RPMI7951 (cell line): ENCODE measurements around the gene GGNBP2. TPM values are rescaled to one million over a fixed set of nuclear protein-coding genes. Genes with fewer than 3 reads are reported as not detected.

Experiments
- DNase-seq: peaks from one replicate; pipeline ENCODE4 v3.0.0-alpha.2; 2012; ENCODE audit warnings: low read depth
- total RNA-seq: library from RNA; depleted of rRNA; stranded (reverse); fragments of >200 nt; shearing (Covaris generic); gene quantifications from 2 replicates; pipeline ENCODE4 v1.2.3, GENCODE V29; 2014

Gene GGNBP2
- total RNA-seq, 1 experiment from 2014 or later = 38.9 TPM

- no peak for DNase-seq
These were observed 28.9 kb upstream of the GGNBP2 start for GRCh38 chr17:36515837-36516236.

- no peak for DNase-seq
These were observed 21.6 kb upstream of the GGNBP2 start for GRCh38 chr17:36523113-36523512.

- DNase-seq = no peak
These were observed 20.3 kb upstream of the GGNBP2 start for GRCh38 chr17:36524428-36524876.

GRCh38 chr17:36525113-36525512, 19.6 kb upstream of the GGNBP2 start:
- DNase-seq = no peak

- no peak for DNase-seq
These were observed 18.8 kb upstream of the GGNBP2 start for GRCh38 chr17:36525888-36526287.

GRCh38 chr17:36527621-36528250, 17.0 kb upstream of the GGNBP2 start:
- no peak for DNase-seq

GRCh38 chr17:36529121-36529520, 15.6 kb upstream of the GGNBP2 start:
- DNase-seq = peak; percentile 71

GRCh38 chr17:36532435-36532975, 12.2 kb upstream of the GGNBP2 start:
- no peak for DNase-seq

- DNase-seq = peak; percentile 56
These were observed 10.5 kb upstream of the GGNBP2 start for GRCh38 chr17:36533935-36534839.

- DNase-seq = peak; percentile 86
These were observed 9.7 kb upstream of the GGNBP2 start, which contains the start of the genes MYO19 and PIGW for GRCh38 chr17:36534840-36535668. TSS of gene MYO19 (minus strand) at chr17:36534868. CDS start at chr17:36532538, 2,330 bp downstream. TSS of gene PIGW (plus strand) at chr17:36534987. CDS start at chr17:36537102, 2,115 bp downstream.

GRCh38 chr17:36535669-36536081, 9.0 kb upstream of the GGNBP2 start:
- no peak for DNase-seq

- DNase-seq = no peak
These were observed 4.0 kb upstream of the GGNBP2 start for GRCh38 chr17:36540696-36541095.

- no peak for DNase-seq
These were observed 2.0 kb upstream of the GGNBP2 start for GRCh38 chr17:36542755-36543154.

- peak; percentile 60 for DNase-seq
These were observed 744 bp upstream of the GGNBP2 start for GRCh38 chr17:36544044-36544306.

GRCh38 chr17:36545077-36545464, 352 bp downstream of the GGNBP2 start:
- DNase-seq = no peak

- DNase-seq = peak; percentile 95
These were observed 1.0 kb downstream of the GGNBP2 start for GRCh38 chr17:36545465-36546417.

- DNase-seq = no peak
These were observed 1.8 kb downstream of the GGNBP2 start for GRCh38 chr17:36546418-36547093.

GRCh38 chr17:36547776-36548175, 3.1 kb downstream of the GGNBP2 start:
- DNase-seq = no peak

GRCh38 chr17:36550491-36551417, 6.0 kb downstream of the GGNBP2 start:
- no peak for DNase-seq
